Mesothelial cell of epicardium (in vitro differentiated cells): ENCODE results near the gene HEATR5B. TPM values are rescaled to one million over a fixed set of nuclear protein-coding genes. Genes with fewer than 3 reads are reported as not detected.
"Not testable (repeated sequence)": the region's sequence is repeated elsewhere in the genome, so short reads cannot be mapped to it uniquely, and the experiment has no call there.

Source experiments
- DNase-seq, 2 experiments: peaks; one replicate each; pipeline ENCODE4 v3.0.0; 2021; ENCODE audit warnings: low spot score in 2 of 2; ENCODE audit not compliant: unreplicated experiment in 2 of 2
- H3K27ac Mint-ChIP-seq: 2 replicates; pipeline ENCODE4 v1.8.0; 2021; ENCODE audit warnings: mixed read lengths
- H3K27me3 Mint-ChIP-seq: 2 replicates; pipeline ENCODE4 v1.8.0; 2021; ENCODE audit warnings: low read depth, mixed read lengths
- H3K36me3 Mint-ChIP-seq: 2 replicates; pipeline ENCODE4 v1.8.0; 2021; ENCODE audit warnings: mixed read lengths
- H3K4me1 Mint-ChIP-seq: 2 replicates; pipeline ENCODE4 v1.8.0; 2021; ENCODE audit warnings: mixed read lengths
- H3K4me3 Mint-ChIP-seq: 2 replicates; pipeline ENCODE4 v1.8.0; 2021; ENCODE audit warnings: mild to moderate bottlenecking, moderate library complexity, mixed read lengths
- H3K9me3 Mint-ChIP-seq: 2 replicates; pipeline ENCODE4 v1.8.0; 2021; ENCODE audit warnings: mixed read lengths
- CTCF ChIP-seq: fragments of 200-600 bp; sonication (generic); IDR thresholded peaks from one replicate; pipeline ENCODE4 v1.5.0; 2021; ENCODE audit warnings: antibody characterized with exemption; ENCODE audit not compliant: unreplicated experiment
- total RNA-seq: library from RNA; stranded (reverse); gene quantifications from 3 replicates; pipeline ENCODE4 v1.2.1, GENCODE V29; 2021

HEATR5B gene
- total RNA-seq, 1 donor from 2014 or later, result 22.7 TPM

- Mint-ChIP-seq H3K4me3 (no peak overlapping the region), H3K36me3 (peaks cover 44% of the 10 kb centered on the region), H3K4me1 (peaks cover 8% of the 10 kb centered on the region), H3K9me3 (peaks cover 8% of the 10 kb centered on the region), H3K27me3 (no peaks in the 10 kb centered on the region), H3K27ac (no peak overlapping the region)
- DNase-seq, result no peak
- no peak for TF ChIP-seq CTCF
These were observed 83.9 kb downstream of the HEATR5B start for GRCh38 chr2:37000318-37000717.

DNA sequence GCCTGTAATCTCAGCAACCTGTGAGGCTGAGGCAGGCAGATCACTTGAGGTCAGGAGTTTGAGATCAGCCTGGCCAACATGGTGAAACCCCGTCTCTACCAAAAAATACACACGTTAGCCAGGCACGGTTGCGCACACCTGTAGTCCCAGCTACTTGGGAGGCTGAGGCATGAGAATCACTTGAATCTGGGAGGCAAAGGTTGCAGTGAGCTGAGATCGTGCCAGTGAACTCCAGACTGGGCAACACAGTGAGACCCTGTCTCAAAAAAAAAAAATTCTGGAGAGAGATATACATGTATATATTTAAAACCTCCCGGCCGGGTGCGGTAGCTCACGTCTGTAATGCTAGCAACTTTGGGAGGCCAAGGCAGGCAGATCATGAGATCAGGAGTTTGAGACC, 84.8 kb downstream of the HEATR5B start:
- not testable (repeated sequence) for H3K9me3 Mint-ChIP-seq, H3K27ac Mint-ChIP-seq, DNase-seq, H3K27me3 Mint-ChIP-seq, H3K4me1 Mint-ChIP-seq, H3K4me3 Mint-ChIP-seq
- peaks cover 36% of the 10 kb centered on the region for H3K36me3 Mint-ChIP-seq

GRCh38 chr2:36993841-36994620, 90.1 kb downstream of the HEATR5B start:
- H3K4me1 Mint-ChIP-seq, result no peaks in the 10 kb centered on the region
- H3K36me3 Mint-ChIP-seq, result peaks cover 32% of the 10 kb centered on the region
- H3K27ac Mint-ChIP-seq, result no peak overlapping the region
- H3K27me3 Mint-ChIP-seq, result no peaks in the 10 kb centered on the region
- H3K9me3 Mint-ChIP-seq, result peaks cover 8% of the 10 kb centered on the region
- TF ChIP-seq CTCF, result no peak
- DNase-seq, result no peak
- H3K4me3 Mint-ChIP-seq, result no peak overlapping the region

DNA sequence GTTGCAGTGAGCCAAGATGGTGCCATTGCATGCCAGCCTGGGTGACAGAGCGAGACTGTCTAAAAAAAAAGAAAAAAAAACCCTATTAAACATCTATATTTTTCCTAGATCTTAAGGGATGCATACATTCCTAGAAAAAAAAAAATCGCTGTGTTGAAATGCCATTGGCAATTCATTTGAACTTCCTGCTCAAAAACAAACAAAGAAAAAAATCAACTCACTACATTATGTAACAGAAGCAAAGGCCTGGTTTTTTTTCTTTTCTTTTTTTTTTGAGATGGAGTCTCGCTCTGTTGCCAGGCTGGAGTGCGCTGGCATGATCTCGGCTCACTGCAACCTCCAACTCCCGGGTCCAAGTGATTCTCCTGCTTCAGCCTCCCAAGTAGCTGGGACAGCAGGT, 96.2 kb downstream of the HEATR5B start:
- H3K9me3 Mint-ChIP-seq, result no peaks in the 10 kb centered on the region
- TF ChIP-seq CTCF, result no peak
- H3K27ac Mint-ChIP-seq, result no peak overlapping the region
- no peaks in the 10 kb centered on the region for H3K27me3 Mint-ChIP-seq
- no peaks in the 10 kb centered on the region for H3K4me1 Mint-ChIP-seq
- H3K4me3 Mint-ChIP-seq, result no peak overlapping the region
- no peak for DNase-seq
- H3K36me3 Mint-ChIP-seq, result peaks cover 14% of the 10 kb centered on the region

DNA sequence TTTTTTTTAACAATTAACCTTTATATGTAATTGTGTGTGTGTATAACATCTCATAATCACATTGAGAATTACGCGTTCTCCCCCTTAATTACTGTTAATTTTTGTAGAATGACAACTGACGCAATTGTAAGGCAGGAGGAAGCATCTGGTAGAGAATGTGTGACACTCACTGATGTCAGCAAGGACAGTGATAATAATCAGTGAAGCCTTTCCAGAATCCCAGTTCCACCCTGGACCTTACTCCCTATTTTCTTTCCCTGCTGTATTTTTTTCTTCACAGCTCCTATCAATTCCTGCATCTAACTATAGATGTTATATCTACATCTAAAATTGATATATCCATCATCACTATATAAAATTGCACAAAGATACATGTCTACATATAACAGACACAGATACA, 101.7 kb downstream of the HEATR5B start:
- Mint-ChIP-seq H3K4me3 (no peak overlapping the region), H3K27me3 (no peaks in the 10 kb centered on the region), H3K9me3 (peaks cover 7% of the 10 kb centered on the region), H3K27ac (peak overlapping the region; percentile 34), H3K36me3 (peaks cover 16% of the 10 kb centered on the region), H3K4me1 (no peaks in the 10 kb centered on the region)
- no peak for TF ChIP-seq CTCF
- no peak for DNase-seq

DNA sequence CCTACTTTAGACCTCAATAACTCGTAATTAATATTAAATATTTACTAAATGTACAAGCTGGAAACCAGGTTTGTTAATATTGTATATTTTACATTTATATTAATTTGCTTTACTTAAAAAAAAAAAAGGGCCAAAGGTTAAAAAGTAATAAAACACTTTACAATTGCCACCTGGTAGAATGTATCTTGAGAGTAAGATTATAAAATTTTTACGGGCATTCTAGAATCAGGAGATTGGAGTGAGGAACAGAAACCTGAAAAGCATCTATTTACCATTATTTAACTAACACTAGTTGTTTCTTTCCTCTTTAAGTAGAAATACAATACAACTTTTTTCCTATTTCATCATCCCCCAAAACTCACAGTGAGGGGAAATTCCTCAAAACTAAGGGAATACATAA, 102.3 kb downstream of the HEATR5B start:
- no peak for DNase-seq
- H3K9me3 Mint-ChIP-seq, result peaks cover 7% of the 10 kb centered on the region
- peaks cover 16% of the 10 kb centered on the region for H3K36me3 Mint-ChIP-seq
- no peak overlapping the region for H3K27ac Mint-ChIP-seq
- H3K27me3 Mint-ChIP-seq, result no peaks in the 10 kb centered on the region
- no peak for TF ChIP-seq CTCF
- no peaks in the 10 kb centered on the region for H3K4me1 Mint-ChIP-seq
- H3K4me3 Mint-ChIP-seq, result no peak overlapping the region

DNA sequence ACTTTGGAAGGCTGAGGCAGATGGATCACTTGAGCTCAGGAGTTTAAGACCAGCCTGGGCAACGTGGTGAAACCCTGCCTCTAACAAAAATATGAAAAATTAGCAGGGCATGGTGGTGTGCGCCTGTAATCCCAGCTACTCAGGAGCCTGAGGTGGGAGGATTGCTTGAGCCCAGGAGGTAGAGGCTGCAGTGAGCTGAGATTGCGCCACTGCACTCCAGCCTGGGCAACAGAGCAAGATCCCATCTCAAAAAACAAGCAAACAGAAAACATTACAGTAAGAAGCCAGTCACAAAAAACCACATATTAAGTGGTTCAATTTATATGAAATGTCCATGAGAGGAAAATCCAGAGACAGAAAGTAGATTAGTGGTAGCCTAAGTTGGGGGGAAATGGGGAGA, 105.2 kb downstream of the HEATR5B start:
- H3K9me3 Mint-ChIP-seq, H3K27me3 Mint-ChIP-seq, H3K27ac Mint-ChIP-seq, H3K4me3 Mint-ChIP-seq, DNase-seq, H3K4me1 Mint-ChIP-seq: not testable (repeated sequence)
- peaks cover 16% of the 10 kb centered on the region for H3K36me3 Mint-ChIP-seq
